Midbrain (tissue), 1 donor: ENCODE data around the gene VAPA.
"Not testable (repeated sequence)": the region's sequence is repeated elsewhere in the genome, so short reads cannot be mapped to it uniquely, and the experiment has no call there.

ENCODE experiments used
- DNase-seq: peaks from one replicate; lab custom pipeline; 2025; lab: John Stamatoyannopoulos, UW

The VAPA gene

DNA sequence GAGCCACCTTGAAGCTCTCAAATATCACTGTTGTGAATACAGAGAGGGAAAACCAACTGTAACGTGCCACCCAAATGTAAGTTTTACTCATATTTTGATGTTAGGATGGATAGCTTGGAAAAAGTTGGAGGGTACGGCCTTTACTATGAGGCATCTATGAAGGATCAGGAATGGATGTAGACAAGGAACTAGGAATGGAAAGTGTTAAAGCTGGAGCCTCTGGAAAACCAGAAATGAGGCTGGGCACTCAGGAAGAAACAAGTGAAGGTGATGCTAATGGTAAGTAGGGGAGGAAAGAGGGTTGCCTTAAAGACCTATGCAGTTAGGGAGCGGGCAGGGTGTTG is 27.8 kb upstream of the VAPA start:
- DNase-seq, result no peak

DNA sequence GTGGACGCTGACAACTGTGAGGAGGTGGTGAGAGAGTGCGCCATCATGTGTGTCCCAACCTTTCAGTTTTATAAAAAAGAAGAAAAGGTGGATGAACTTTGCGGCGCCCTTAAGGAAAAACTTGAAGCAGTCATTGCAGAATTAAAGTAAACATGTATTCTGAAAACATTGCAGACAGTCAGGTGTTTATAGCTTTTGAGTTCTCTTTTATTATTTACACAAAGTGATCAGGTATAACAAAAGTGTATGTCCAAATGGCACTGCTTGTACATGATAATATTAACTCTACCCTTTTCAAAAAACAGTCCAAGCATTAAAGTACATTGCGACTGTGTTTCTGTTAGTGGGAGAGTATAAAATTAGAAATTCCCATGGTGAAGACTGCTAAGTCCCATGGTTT is 25.8 kb upstream of the VAPA start:
- DNase-seq, result no peak

DNA sequence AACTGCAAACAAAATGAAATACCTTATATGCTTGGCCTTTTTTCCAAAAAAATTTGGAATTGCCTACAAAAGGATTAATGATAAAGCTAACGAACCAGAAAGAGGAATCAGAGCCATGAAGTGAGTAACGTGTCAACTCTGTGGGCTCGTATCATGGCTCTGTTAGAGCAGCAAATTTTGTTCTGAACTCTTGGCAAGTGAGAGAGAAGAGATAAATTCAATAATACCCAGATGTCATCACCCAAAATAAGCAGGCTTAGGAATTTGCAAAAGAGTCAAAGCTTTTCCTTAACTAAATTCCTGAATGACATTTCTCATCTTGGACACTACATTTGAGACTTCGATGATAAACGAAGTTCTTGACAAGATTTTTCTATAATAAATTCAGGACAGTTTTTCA is 23.6 kb upstream of the VAPA start:
- no peak for DNase-seq

DNA sequence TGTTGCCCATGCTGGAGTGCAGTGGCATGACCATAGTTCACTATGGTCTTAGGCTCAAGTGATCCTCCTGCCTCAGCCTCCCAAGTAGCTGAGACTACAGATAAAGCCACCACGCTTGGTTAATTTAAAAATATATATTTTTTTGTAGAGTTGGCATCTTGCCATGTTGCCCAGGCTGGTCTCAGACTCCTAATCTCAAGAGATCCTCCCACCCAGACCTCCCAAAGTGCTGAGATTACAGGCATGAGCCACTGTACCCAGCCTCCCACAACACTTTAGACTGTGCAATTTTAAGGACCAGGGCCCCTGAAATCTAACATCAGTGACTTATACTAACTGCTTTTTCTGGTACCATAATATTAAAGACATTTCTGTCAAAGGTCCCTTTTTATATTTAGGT is 22.9 kb upstream of the VAPA start:
- no peak for DNase-seq

GRCh38 chr18:9891515-9891914 is 22.3 kb upstream of the VAPA start:
- not testable (repeated sequence) for DNase-seq

- no peak for DNase-seq
Measured at GRCh38 chr18:9894454-9895068, 19.3 kb upstream of the VAPA start.

GRCh38 chr18:9897129-9897528 is 16.7 kb upstream of the VAPA start:
- no peak for DNase-seq

DNA sequence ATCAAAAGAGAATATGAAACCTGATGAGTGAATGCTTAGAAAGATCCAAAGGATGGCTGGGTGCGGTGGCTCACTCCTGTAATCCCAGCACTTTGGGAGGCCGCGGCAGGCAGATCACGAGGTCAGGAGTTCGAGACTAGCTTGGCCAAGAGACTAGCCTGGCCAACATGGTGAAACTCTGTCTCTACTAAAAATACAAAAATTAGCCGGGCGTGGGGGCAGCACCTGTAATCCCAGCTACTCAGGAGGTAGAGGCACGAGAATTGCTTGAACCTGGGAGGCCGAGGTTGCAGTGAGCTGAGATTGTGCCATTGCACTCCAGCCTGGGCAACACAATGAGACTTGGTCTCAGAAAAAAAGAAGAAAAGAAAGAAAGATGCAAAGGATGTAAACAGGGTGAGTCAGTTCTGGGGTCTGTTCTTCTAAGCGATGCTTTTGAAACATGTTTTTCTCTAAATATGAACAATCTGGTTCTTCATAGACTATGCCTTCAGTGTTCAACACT is 16.0 kb upstream of the VAPA start:
- not testable (repeated sequence) for DNase-seq

- no peak for DNase-seq
Measured at GRCh38 chr18:9898792-9899549, 14.8 kb upstream of the VAPA start.

DNA sequence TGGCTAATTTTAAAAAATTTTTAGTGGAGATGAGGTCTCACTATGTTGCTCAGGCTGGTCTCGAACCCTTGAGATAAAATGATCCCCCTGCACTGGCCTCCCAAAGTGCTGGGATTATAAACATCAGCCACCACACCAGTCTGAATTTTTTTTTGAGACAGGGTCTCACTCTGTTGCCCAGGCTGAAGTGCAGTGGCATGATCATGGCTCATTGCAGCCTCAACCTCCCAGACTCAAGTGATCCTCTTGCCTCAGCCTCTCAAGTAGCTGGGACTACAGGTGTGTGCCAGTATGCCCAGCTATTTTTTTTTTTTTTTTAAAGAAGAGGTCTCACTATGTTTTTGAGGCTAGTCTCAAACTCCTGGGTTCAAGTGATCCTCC is 14.3 kb upstream of the VAPA start:
- not testable (repeated sequence) for DNase-seq

DNA sequence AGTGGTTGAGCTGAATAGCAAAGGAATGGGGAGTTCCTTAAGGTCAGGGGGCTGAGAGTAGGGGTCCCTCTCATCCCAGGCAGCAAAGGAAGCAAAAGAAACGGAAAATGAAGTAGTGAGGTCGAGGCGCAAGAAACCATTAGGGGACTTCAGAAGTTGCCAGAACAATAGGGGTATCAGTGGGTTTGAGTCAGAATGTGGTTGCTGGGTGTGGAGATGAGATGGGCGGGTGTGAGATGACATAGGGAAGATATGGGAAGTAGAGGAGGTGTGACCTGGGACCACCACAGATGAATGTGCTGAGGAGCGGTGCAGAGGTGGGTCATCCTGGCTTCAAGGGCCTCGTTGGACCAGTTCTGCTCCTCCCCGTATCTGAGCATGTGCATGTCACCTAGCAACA is 13.1 kb upstream of the VAPA start:
- no peak for DNase-seq

- no peak for DNase-seq
Measured at GRCh38 chr18:9901377-9901776, 12.4 kb upstream of the VAPA start.

DNA sequence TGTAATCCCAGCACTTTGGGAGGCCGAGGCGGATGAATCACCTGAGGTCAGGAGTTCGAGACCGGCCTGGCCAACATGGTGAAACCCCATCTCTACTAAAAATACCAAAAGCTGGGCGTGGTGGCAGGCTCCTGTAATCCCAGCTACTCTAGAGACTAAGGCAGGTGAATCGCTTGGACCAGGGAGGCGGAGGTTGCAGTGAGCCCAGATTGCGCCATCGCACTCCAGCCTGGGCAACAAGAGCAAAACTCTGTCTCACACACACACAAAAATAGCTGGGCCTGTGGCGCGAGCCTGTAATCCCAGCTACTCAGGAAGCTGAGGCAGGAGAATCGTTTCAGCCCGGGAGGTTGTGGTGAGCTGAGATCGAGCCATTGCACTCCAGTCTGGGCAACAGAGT is 11.6 kb upstream of the VAPA start:
- DNase-seq, result not testable (repeated sequence)

- no peak for DNase-seq
Measured at GRCh38 chr18:9902832-9903231, 11.0 kb upstream of the VAPA start.

DNA sequence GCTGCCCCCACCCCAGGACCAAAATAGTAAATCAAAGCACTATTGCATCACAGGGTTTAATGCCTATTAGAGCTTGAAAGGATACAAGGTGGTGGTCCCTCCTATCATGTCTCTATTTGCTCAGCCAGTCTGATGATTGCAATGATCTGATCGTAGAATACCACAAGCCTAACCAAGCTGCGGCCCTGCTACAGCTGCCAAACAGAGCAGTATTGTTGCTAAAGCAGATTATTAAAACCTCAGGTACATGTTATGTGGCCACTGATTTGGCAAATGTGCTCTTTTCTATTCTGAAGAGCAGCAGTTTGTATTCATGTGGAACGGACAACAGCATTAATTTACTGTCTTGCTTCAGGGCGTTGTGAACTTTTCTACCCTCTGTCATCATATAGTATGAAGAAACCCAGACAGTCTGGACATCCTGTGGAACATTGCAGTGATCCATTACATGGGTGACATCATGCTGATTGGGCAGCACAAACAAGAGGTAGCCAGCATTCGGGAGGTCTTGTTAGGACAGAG is 8.4 kb upstream of the VAPA start:
- DNase-seq, result no peak

DNA sequence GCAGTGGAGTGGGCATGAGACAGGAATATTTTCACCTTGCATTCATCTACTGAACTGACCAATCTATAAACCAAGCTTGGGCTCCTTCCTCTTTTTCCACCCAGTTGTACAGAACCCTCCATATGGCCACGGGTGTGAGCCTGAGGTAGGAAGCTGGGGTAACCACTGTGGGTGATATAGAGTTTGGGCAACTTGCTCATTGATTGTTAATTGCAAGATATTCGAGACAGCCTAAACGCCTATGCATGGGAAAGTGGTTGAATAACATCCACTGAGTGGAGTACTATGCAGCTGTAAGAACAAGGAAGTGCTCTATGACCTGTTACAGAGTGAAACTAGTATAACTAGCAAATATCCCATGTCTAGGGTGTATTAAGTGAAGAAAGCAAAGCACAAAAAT is 7.3 kb upstream of the VAPA start:
- DNase-seq, result no peak

- no peak for DNase-seq
Measured at GRCh38 chr18:9907867-9908266, 5.9 kb upstream of the VAPA start.

DNA sequence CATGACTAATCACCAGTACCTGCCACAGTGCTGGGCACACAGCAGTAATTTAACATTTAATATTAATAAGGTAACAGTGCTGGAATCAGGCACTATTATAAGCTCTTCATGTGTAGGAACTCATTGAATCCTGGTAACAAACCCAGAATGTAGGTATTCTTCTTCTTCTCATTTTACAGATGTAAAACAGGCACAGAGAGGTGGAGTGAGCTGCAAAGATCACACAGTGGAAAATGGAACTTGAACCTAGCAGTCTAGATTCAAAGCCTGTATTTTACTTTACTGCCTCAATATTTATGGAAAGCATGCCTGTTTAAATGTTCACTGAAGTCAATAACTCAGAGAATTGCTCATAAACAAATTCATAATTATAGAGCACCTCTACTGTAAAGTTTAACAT is 3.7 kb upstream of the VAPA start:
- no peak for DNase-seq

GRCh38 chr18:9910661-9911060 is 3.2 kb upstream of the VAPA start:
- DNase-seq, result no peak

GRCh38 chr18:9911226-9911625 is 2.6 kb upstream of the VAPA start:
- DNase-seq, result no peak

- not testable (repeated sequence) for DNase-seq
Measured at GRCh38 chr18:9912285-9912684, 1.5 kb upstream of the VAPA start.

GRCh38 chr18:9913151-9913525 is 678 bp upstream of the VAPA start:
- DNase-seq, result no peak

- no peak for DNase-seq
Measured at GRCh38 chr18:9914334-9914583, 443 bp downstream of the VAPA start.
